IMR-90 (cell line): ENCODE results near the gene TATDN2. TPM values are rescaled to one million over a fixed set of nuclear protein-coding genes. Genes with fewer than 3 reads are reported as not detected.

Experiments used
- ATAC-seq: fragments of 200-7000 bp; cut with Tn5 transposase; 2 replicates; pipeline ENCODE4 v1.9.1; 2020; ENCODE audit warnings: low read depth, mild to moderate bottlenecking, moderate library complexity
- BruUV-seq: library from RNA; stranded (reverse); fragments of 400-500 nt; replicated peaks from 2 replicates; lab custom pipeline; 2021; lab: Mats Ljungman, UMichigan
- CTCF ChIA-PET: fragments of 300-600 bp; formaldehyde crosslinking; extraction: SDS; loops from one replicate; lab custom pipeline; 2021; ENCODE audit warnings: antibody characterized with exemption; lab: Yijun Ruan, JAX
- POLR2A ChIA-PET: fragments of 300-600 bp; sonication (Branson Sonifier 250); formaldehyde crosslinking; loops from one replicate; lab custom pipeline; 2022; ENCODE audit warnings: antibody characterized with exemption; ENCODE audit not compliant: unreplicated experiment; lab: Charles Lee
- DNase-seq: peaks from one replicate; pipeline ENCODE4 v3.0.0; 2013
- H2AFZ ChIP-seq: replicated peaks from 2 replicates; pipeline ENCODE3; 2013; ENCODE audit warnings: low read length, mild to moderate bottlenecking; ENCODE audit not compliant: poor library complexity
- H2AK5ac ChIP-seq: 2 replicates; pipeline ENCODE4 v1.6.1; 2013; ENCODE audit warnings: low read depth, low read length, inconsistent platforms
- H2AK9ac ChIP-seq: replicated peaks from 2 replicates; pipeline ENCODE3; 2013; ENCODE audit warnings: mild to moderate bottlenecking, low read depth, low read length, moderate library complexity; ENCODE audit not compliant: poor library complexity
- H2BK120ac ChIP-seq: 2 replicates; pipeline ENCODE4 v1.6.1; 2013; ENCODE audit warnings: low read depth, low read length, inconsistent platforms
- H2BK15ac ChIP-seq: 3 replicates; pipeline ENCODE4 v1.6.1; 2013; ENCODE audit warnings: low read depth, low read length, inconsistent platforms
- H2BK20ac ChIP-seq: 2 replicates; pipeline ENCODE4 v1.6.1; 2013; ENCODE audit warnings: low read depth, mild to moderate bottlenecking, inconsistent platforms, low read length, moderate library complexity
- H2BK5ac ChIP-seq: 2 replicates; pipeline ENCODE4 v1.6.1; 2013; ENCODE audit warnings: mild to moderate bottlenecking, low read depth, low read length, inconsistent platforms; ENCODE audit not compliant: poor library complexity, severe bottlenecking
- H3K14ac ChIP-seq: replicated peaks from 2 replicates; pipeline ENCODE4 v1.6.1; 2013; ENCODE audit warnings: low read depth, low read length, inconsistent platforms
- H3K18ac ChIP-seq: 2 replicates; pipeline ENCODE4 v1.6.1; 2013; ENCODE audit warnings: low read depth, low read length, control low read depth
- H3K23ac ChIP-seq: 2 replicates; pipeline ENCODE4 v1.6.1; 2013; ENCODE audit warnings: low read depth, low read length, inconsistent platforms
- H3K27ac ChIP-seq: 2 replicates; pipeline ENCODE4 v1.5.1; 2013; ENCODE audit warnings: mild to moderate bottlenecking, control low read depth, low read length; ENCODE audit not compliant: insufficient read depth
- H3K27me3 ChIP-seq: 2 replicates; pipeline ENCODE4 v1.6.1; 2013; ENCODE audit warnings: low read length; ENCODE audit not compliant: control insufficient read depth, insufficient read depth
- H3K36me3 ChIP-seq: 2 replicates; pipeline ENCODE4 v1.6.1; 2013; ENCODE audit warnings: low read length, mixed read lengths; ENCODE audit not compliant: control insufficient read depth, insufficient read depth
- H3K4ac ChIP-seq: 2 replicates; pipeline ENCODE4 v1.6.1; 2013; ENCODE audit warnings: low read depth, low read length, inconsistent platforms
- H3K4me1 ChIP-seq: 2 replicates; pipeline ENCODE4 v1.6.1; 2013; ENCODE audit warnings: low read length, mixed read lengths; ENCODE audit not compliant: control insufficient read depth, insufficient read depth
- H3K4me2 ChIP-seq: 2 replicates; pipeline ENCODE4 v1.6.1; 2013; ENCODE audit warnings: low read depth, mild to moderate bottlenecking, control low read depth, low read length, moderate library complexity
- H3K4me3 ChIP-seq: 2 replicates; pipeline ENCODE4 v1.5.1; 2013; ENCODE audit warnings: low read depth, mild to moderate bottlenecking, control low read depth, low read length, moderate library complexity; ENCODE audit not compliant: insufficient read depth
- H3K56ac ChIP-seq: 2 replicates; pipeline ENCODE4 v1.6.1; 2013; ENCODE audit warnings: low read length, inconsistent platforms; ENCODE audit not compliant: insufficient read depth; ENCODE audit errors: extremely low read depth
- H3K79me1 ChIP-seq, 2 experiments: 2 replicates each; pipeline ENCODE4 v1.6.1; 2013; ENCODE audit warnings: low read length in 2 of 2, inconsistent platforms in 1 of 2, low read depth in 1 of 2
- H3K9ac ChIP-seq: 2 replicates; pipeline ENCODE4 v1.6.1; 2013; ENCODE audit warnings: low read depth, low read length, control low read depth
- H3K9me1 ChIP-seq: 2 replicates; pipeline ENCODE4 v1.6.1; 2013; ENCODE audit warnings: low read length, inconsistent platforms; ENCODE audit not compliant: insufficient read depth
- H3K9me3 ChIP-seq: 2 replicates; pipeline ENCODE4 v1.6.1; 2013; ENCODE audit warnings: low read length; ENCODE audit not compliant: control insufficient read depth, insufficient read depth
- H4K20me1 ChIP-seq: 2 replicates; pipeline ENCODE4 v1.6.1; 2013; ENCODE audit warnings: low read length, inconsistent platforms; ENCODE audit not compliant: insufficient read depth
- H4K5ac ChIP-seq: 2 replicates; pipeline ENCODE4 v1.6.1; 2013; ENCODE audit warnings: mild to moderate bottlenecking, low read depth, low read length, control low read depth
- H4K8ac ChIP-seq, 2 experiments: 2 replicates each; pipeline ENCODE4 v1.6.1; 2013; ENCODE audit warnings: low read depth in 2 of 2, low read length in 2 of 2, control low read depth in 1 of 2, inconsistent platforms in 1 of 2
- H4K91ac ChIP-seq: 2 replicates; pipeline ENCODE4 v1.6.1; 2013; ENCODE audit warnings: low read depth, low read length, inconsistent platforms; ENCODE audit not compliant: insufficient read depth
- BHLHE40 ChIP-seq: fragments of 150-350 bp; IDR thresholded peaks from 2 replicates; pipeline ENCODE4 v1.6.1; 2016; ENCODE audit warnings: mild to moderate bottlenecking, low read depth, low read length
- CHD1 ChIP-seq: IDR thresholded peaks from 2 replicates; pipeline ENCODE4 v1.6.1; 2012; ENCODE audit warnings: low read depth, low read length, improper control_type of control experiment
- FOS ChIP-seq: fragments of 150-350 bp; IDR thresholded peaks from 2 replicates; pipeline ENCODE4 v1.6.1; 2016; ENCODE audit warnings: low read depth, low read length
- MAFK ChIP-seq: IDR thresholded peaks from 2 replicates; pipeline ENCODE4 v1.6.1; 2012; ENCODE audit warnings: low read depth, low read length, improper control_type of control experiment
- NFE2L2 ChIP-seq: fragments of 150-350 bp; IDR thresholded peaks from 2 replicates; pipeline ENCODE4 v1.6.1; 2016; ENCODE audit warnings: low read depth, mild to moderate bottlenecking, low read length
- WGBS, 2 experiments: methylation state at CpG; one replicate each; pipeline versions ENCODE4 v1.1.5 to v1.1.7; 2013; ENCODE audit warnings: missing lambda C conversion rate in 2 of 2; ENCODE audit not compliant: insufficient read length in 1 of 2; ENCODE audit errors: extremely low coverage in 2 of 2; 5-methylcytosine and 5-hydroxymethylcytosine counted together
- dilution Hi-C: fragments of 300-500 bp; cut with HindIII; formaldehyde crosslinking; loops from one replicate; pipeline ENCODE4 v1.14.3; 2018; ENCODE audit warnings: low sequenced_read_pairs; ENCODE audit not compliant: unreplicated experiment
- in situ Hi-C: fragments of 300-500 bp; cut with MboI; formaldehyde crosslinking; loops from 3 replicates; pipeline ENCODE4 v1.14.3; 2019; ENCODE audit warnings: low sequenced_read_pairs, inconsistent platforms, mixed read lengths
- intact Hi-C: fragments of 100-400 bp; cut with micrococcal nuclease; formaldehyde crosslinking; loops from 2 replicates; pipeline ENCODE4 v1.10.0; 2022
- polyA plus RNA-seq, 3 experiments: library from polyadenylated mRNA; depleted of rRNA; stranded (reverse); fragments of >200 nt; gene quantifications; 2 replicates each; pipeline ENCODE4 v1.2.3, GENCODE V29; 2012; ENCODE audit warnings: low replicate concordance in 1 of 3
- total RNA-seq: library from RNA; depleted of rRNA; stranded (reverse); fragments of >200 nt; gene quantifications from 2 replicates; pipeline ENCODE4 v1.2.3, GENCODE V29; 2012

TATDN2 gene
- total and polyA plus RNA-seq, 2 of the 4 experiments (the other 2 are of a cell fraction), result 9.0 to 18.8 TPM

DNA sequence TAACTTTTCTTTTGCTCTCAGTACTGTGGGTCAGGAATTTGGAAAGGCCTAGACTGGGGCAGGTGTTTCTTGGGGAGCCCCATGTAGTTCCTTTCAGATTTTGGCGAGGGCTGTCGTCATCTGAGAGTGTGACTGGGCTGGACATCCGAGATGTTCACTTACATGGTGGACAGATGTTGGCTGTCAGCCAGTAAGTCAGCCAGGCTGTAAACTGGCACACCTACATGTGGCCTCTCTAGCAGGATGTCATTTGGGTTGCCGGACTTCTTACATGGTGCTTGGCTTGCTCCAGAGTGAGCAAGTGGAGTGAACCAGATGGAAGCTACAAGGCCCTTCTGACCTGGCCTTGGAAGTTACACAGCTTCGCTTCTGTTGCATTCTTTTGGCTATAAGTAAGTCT lies 20.7 kb downstream of the TATDN2 start:
- H2BK20ac ChIP-seq, result no peak overlapping the region
- no peak overlapping the region for H3K4me2 ChIP-seq
- H3K4me1 ChIP-seq, result peaks cover 6% of the 10 kb centered on the region
- POLR2A ChIA-PET, result no interaction called here
- H2AK5ac ChIP-seq, result no peak overlapping the region
- H2BK15ac ChIP-seq, result no peak overlapping the region
- H3K9ac ChIP-seq, result no peak overlapping the region
- H3K27me3 ChIP-seq, result no peaks in the 10 kb centered on the region
- no peak for ATAC-seq
- H4K20me1 ChIP-seq, result peaks cover 19% of the 10 kb centered on the region
- no peak overlapping the region for H4K91ac ChIP-seq
- no peak overlapping the region for H4K8ac ChIP-seq
- H3K18ac ChIP-seq, result no peak overlapping the region
- WGBS, 2 experiments, result 100% methylated on average over 3 of the region's 5 CpGs; no CpG with 5 or more reads in 1 of the 2 experiments
- peaks cover 6% of the 10 kb centered on the region; the same call in 1 of the 2 replicates for H3K9me1 ChIP-seq
- H3K14ac ChIP-seq, result no peak overlapping the region
- no peak overlapping the region for H4K5ac ChIP-seq
- H3K36me3 ChIP-seq, result peaks cover 21% of the 10 kb centered on the region
- H3K27ac ChIP-seq, result no peak overlapping the region
- intact Hi-C loops, result no loop called here
- no peak overlapping the region for H3K4ac ChIP-seq
- DNase-seq, result no peak
- no peak overlapping the region for H2BK120ac ChIP-seq
- TF ChIP-seq FOS, result no peak
- TF ChIP-seq CHD1, result no peak
- TF ChIP-seq BHLHE40, result no peak
- TF ChIP-seq NFE2L2, result no peak
- TF ChIP-seq MAFK, result no peak
- peaks cover 27 to 65% of the 10 kb centered on the region in 2 experiments for H3K79me1 ChIP-seq
- no peak overlapping the region for H2AFZ ChIP-seq
- no peak overlapping the region for H3K4me3 ChIP-seq
- CTCF ChIA-PET, result no interaction called here
- H3K9me3 ChIP-seq, result no peaks in the 10 kb centered on the region
- dilution Hi-C loops, result no loop called here
- no TSS peak for BruUV-seq
- no peak overlapping the region for H3K23ac ChIP-seq
- H3K56ac ChIP-seq, result no peak overlapping the region
- H2AK9ac ChIP-seq, result peak overlapping the region; percentile 48
- no peak overlapping the region for H2BK5ac ChIP-seq
- in situ Hi-C loops, result no loop called here
